HepG2 (cell line): ENCODE results near the gene MTOR. TPM values are rescaled to one million over a fixed set of nuclear protein-coding genes. Genes with fewer than 3 reads are reported as not detected.

Source experiments
- EP300 ChIP-seq, 3 experiments: sonication (generic) in 1 of 3; formaldehyde crosslinking in 1 of 3; IDR thresholded peaks; 2 replicates each; pipeline versions ENCODE4 v1.5.1 to v1.6.1; 2011 to 2020; ENCODE audit warnings: low read depth in 2 of 3, low read length in 2 of 3, borderline replicate concordance in 1 of 3, improper control_type of control experiment in 1 of 3, mild to moderate bottlenecking in 1 of 3, missing genetic modification reagents in 1 of 3, moderate library complexity in 1 of 3
- KAT2B ChIP-seq: fragments of 150-350 bp; IDR thresholded peaks from 2 replicates; pipeline ENCODE4 v1.6.1; 2014; ENCODE audit warnings: low read depth, low read length, borderline replicate concordance
- KDM2A ChIP-seq: sonication (generic); formaldehyde crosslinking; IDR thresholded peaks from 2 replicates; pipeline ENCODE4 v1.4.0; 2020; ENCODE audit warnings: low read depth, missing genetic modification reagents, borderline replicate concordance
- KMT2A ChIP-seq: sonication (generic); formaldehyde crosslinking; IDR thresholded peaks from 2 replicates; pipeline ENCODE4 v1.4.0; 2020; ENCODE audit warnings: missing genetic modification reagents
- MIER3 ChIP-seq: IDR thresholded peaks from 2 replicates; pipeline ENCODE4 v1.6.1; 2016; ENCODE audit warnings: missing compliant biosample characterization, borderline replicate concordance
- POLR2G ChIP-seq: fragments of 200-400 bp; formaldehyde crosslinking; IDR thresholded peaks from 2 replicates; pipeline ENCODE4 v1.6.1; 2018; ENCODE audit warnings: mild to moderate bottlenecking, low read depth, low read length, moderate library complexity
- PRDM15 ChIP-seq: sonication (generic); formaldehyde crosslinking; IDR thresholded peaks from 2 replicates; pipeline ENCODE4 v1.4.0; 2020; ENCODE audit warnings: missing genetic modification reagents
- RBAK ChIP-seq: sonication (generic); formaldehyde crosslinking; IDR thresholded peaks from 2 replicates; pipeline ENCODE4 v1.5.1; 2020; ENCODE audit warnings: mild to moderate bottlenecking, missing genetic modification reagents
- SAP130 ChIP-seq: IDR thresholded peaks from 2 replicates; pipeline ENCODE4 v1.6.1; 2016; ENCODE audit warnings: low read depth
- XRCC5 ChIP-seq: fragments of 200-400 bp; formaldehyde crosslinking; optimal IDR thresholded peaks from 2 replicates; pipeline ENCODE3; 2017; ENCODE audit warnings: mild to moderate bottlenecking, low read length
- ZBTB7B ChIP-seq: sonication (generic); formaldehyde crosslinking; IDR thresholded peaks from 2 replicates; pipeline ENCODE4 v1.4.0; 2020; ENCODE audit warnings: missing genetic modification reagents
- ZNF143 ChIP-seq: sonication (generic); formaldehyde crosslinking; IDR thresholded peaks from 2 replicates; pipeline ENCODE4 v1.4.0; 2020; ENCODE audit warnings: missing genetic modification reagents
- ZNF292 ChIP-seq: sonication (generic); formaldehyde crosslinking; IDR thresholded peaks from 2 replicates; pipeline ENCODE4 v1.8.1; 2022; ENCODE audit warnings: mild to moderate bottlenecking, low read depth, missing genetic modification reagents, borderline replicate concordance
- ZNF350 ChIP-seq: sonication (generic); formaldehyde crosslinking; IDR thresholded peaks from 2 replicates; pipeline ENCODE4 v1.4.0; 2020; ENCODE audit warnings: mild to moderate bottlenecking, low read depth, missing genetic modification reagents, borderline replicate concordance
- ZNF441 ChIP-seq: sonication (generic); formaldehyde crosslinking; IDR thresholded peaks from 2 replicates; pipeline ENCODE4 v1.7.0; 2021; ENCODE audit warnings: missing genetic modification reagents, borderline replicate concordance
- ZNF543 ChIP-seq: sonication (generic); formaldehyde crosslinking; IDR thresholded peaks from 2 replicates; pipeline ENCODE4 v1.4.0; 2020; ENCODE audit warnings: mild to moderate bottlenecking, missing genetic modification reagents
- ZNF709 ChIP-seq: sonication (generic); formaldehyde crosslinking; IDR thresholded peaks from 2 replicates; pipeline ENCODE4 v1.5.0; 2020; ENCODE audit warnings: mild to moderate bottlenecking, missing genetic modification reagents
- ZNF772 ChIP-seq: sonication (generic); formaldehyde crosslinking; IDR thresholded peaks from 2 replicates; pipeline ENCODE4 v1.5.0; 2020; ENCODE audit warnings: mild to moderate bottlenecking, missing genetic modification reagents
- polyA plus RNA-seq, 8 experiments: library from polyadenylated mRNA; depleted of rRNA in 3 of 8; stranded (reverse) in 7 of 8; unstranded in 1 of 8; fragments of >200 nt; fragmentation: Illumina TruSeq in 4 of 8; extraction: Trizol in 4 of 8; gene quantifications; 2 replicates each; pipeline versions ENCODE4 v1.2.1 to v1.2.3, GENCODE V29; 2011 to 2016; ENCODE audit warnings: low read depth in 4 of 8, missing spikeins in 1 of 8, mixed read lengths in 1 of 8; ENCODE audit not compliant: insufficient read depth in 1 of 8
- total RNA-seq, 5 experiments: library from RNA; depleted of rRNA; stranded (reverse); fragments of >200 nt; fragmentation: Illumina TruSeq; extraction: Trizol; gene quantifications; 2 replicates each; pipeline ENCODE4 v1.2.3, GENCODE V29; 2016; ENCODE audit warnings: low read depth in 1 of 5
- TF ChIP-seq, protein P1 (sequence below): sonication (generic); formaldehyde crosslinking; IDR thresholded peaks from 2 replicates; pipeline ENCODE4 v1.5.0; 2020; ENCODE audit warnings: mild to moderate bottlenecking, missing genetic modification reagents, moderate library complexity
- TF ChIP-seq, protein P2 (sequence below): sonication (generic); formaldehyde crosslinking; IDR thresholded peaks from 2 replicates; pipeline ENCODE4 v1.5.0; 2020; ENCODE audit warnings: mild to moderate bottlenecking, low read depth, missing genetic modification reagents, borderline replicate concordance
- TF ChIP-seq, protein P3 (sequence below): sonication (generic); formaldehyde crosslinking; IDR thresholded peaks from 2 replicates; pipeline ENCODE4 v1.8.1; 2023; ENCODE audit warnings: mild to moderate bottlenecking, inconsistent platforms, moderate library complexity, missing genetic modification reagents, borderline replicate concordance

MTOR gene
- total and polyA plus RNA-seq, 2 of the 13 experiments (the other 11 are each of a cell fraction or from before 2014, with no cell fraction given) = 24.6 to 34.6 TPM

DNA sequence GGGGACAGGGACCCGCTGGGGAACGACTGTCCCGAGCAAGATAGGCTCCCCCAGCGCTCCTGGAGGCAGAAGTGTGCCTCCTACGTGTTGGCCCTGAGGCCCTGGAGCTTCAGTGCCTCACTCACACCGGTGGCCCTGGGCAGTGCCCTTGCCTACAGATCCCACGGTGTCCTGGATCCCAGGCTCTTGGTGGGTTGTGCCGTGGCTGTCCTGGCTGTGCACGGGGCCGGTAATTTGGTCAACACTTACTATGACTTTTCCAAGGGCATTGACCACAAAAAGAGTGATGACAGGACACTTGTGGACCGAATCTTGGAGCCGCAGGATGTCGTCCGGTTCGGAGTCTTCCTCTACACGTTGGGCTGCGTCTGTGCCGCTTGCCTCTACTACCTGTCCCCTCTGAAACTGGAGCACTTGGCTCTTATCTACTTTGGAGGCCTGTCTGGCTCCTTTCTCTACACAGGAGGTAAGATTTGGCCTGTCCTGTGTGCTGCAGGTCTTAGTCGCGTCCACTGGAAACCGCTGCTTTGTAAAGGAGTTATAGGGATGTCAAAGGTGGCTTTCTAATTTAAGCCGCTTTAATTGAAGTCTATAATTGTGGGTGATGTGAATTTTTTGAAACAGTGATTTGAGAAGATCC, 11.4 kb upstream of the MTOR start (continued):
- TF ChIP-seq POLR2G (no peak), ZNF143 (CRISPR knock-in tag) (no peak), KDM2A (CRISPR knock-in tag) (no peak; the same call in 1 of the 2 replicates), EP300 (IDR thresholded peaks at IDR 0.05; ENCODE audit: low read depth in 2 of 2, low read length in 2 of 2) (no peak), EP300 (CRISPR knock-in tag; IDR thresholded peaks at IDR 0.05; ENCODE audit: borderline replicate concordance) (no peak), SAP130 (peak; percentile 18; the same call in 1 of the 2 replicates), ZNF709 (CRISPR knock-in tag) (peak; percentile 89), ZNF350 (0 out of 2 replicates have a peak, but pooled peaks have one; percentile 4), ZNF441 (CRISPR knock-in tag) (no peak), ZNF292 (CRISPR knock-in tag) (0 out of 2 replicates have a peak, but pooled peaks have one; percentile 5), XRCC5 (peak; percentile 7), RBAK (CRISPR knock-in tag) (no peak), PRDM15 (CRISPR knock-in tag) (0 out of 2 replicates have a peak, but pooled peaks have one; percentile 19), ZBTB7B (CRISPR knock-in tag) (no peak), KMT2A (CRISPR knock-in tag) (0 out of 2 replicates have a peak, but pooled peaks have one; percentile 68), KAT2B (no peak), MIER3 (CRISPR knock-in tag) (no peak), ZNF543 (CRISPR knock-in tag) (0 out of 2 replicates have a peak, but pooled peaks have one; percentile 39), ZNF772 (0 out of 2 replicates have a peak, but pooled peaks have one; percentile 40)
- TF ChIP-seq, protein P1, sequence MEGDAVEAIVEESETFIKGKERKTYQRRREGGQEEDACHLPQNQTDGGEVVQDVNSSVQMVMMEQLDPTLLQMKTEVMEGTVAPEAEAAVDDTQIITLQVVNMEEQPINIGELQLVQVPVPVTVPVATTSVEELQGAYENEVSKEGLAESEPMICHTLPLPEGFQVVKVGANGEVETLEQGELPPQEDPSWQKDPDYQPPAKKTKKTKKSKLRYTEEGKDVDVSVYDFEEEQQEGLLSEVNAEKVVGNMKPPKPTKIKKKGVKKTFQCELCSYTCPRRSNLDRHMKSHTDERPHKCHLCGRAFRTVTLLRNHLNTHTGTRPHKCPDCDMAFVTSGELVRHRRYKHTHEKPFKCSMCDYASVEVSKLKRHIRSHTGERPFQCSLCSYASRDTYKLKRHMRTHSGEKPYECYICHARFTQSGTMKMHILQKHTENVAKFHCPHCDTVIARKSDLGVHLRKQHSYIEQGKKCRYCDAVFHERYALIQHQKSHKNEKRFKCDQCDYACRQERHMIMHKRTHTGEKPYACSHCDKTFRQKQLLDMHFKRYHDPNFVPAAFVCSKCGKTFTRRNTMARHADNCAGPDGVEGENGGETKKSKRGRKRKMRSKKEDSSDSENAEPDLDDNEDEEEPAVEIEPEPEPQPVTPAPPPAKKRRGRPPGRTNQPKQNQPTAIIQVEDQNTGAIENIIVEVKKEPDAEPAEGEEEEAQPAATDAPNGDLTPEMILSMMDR (CRISPR knock-in tag) = peak; percentile 9; the same call in 1 of the 2 replicates
- TF ChIP-seq, protein P2, sequence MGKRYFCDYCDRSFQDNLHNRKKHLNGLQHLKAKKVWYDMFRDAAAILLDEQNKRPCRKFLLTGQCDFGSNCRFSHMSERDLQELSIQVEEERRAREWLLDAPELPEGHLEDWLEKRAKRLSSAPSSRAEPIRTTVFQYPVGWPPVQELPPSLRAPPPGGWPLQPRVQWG (CRISPR knock-in tag) = no peak
- TF ChIP-seq, protein P3, sequence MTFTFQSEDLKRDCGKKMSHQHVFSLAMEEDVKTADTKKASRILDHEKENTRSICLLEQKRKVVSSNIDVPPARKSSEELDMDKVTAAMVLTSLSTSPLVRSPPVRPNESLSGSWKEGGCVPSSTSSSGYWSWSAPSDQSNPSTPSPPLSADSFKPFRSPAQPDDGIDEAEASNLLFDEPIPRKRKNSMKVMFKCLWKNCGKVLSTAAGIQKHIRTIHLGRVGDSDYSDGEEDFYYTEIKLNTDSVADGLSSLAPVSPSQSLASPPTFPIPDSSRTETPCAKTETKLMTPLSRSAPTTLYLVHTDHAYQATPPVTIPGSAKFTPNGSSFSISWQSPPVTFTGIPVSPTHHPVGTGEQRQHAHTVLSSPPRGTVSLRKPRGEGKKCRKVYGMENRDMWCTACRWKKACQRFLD = no peak
